ENCODE results near the gene METTL24.

DNA sequence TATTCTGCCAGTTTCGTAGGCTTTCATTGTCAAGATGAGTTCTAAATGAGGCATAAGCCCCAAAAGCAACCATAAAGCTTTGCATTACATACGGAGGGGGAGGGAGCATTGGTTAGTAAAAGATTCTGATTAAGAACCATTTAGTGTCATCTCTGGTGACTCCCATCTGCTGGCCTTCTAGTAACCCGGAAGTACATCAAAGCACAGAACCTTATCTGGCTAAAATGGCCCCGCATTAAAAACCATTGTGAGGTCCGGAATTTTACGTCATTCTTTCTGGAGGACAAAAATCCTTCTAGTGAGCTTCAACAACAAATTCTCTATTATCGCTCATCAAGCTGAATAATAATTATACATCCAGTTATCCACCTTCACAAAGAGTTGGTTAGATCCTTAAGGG, 37.8 kb downstream of the METTL24 start:
- no peak for TF ChIP-seq POLR2A (IDR thresholded peaks at IDR 0.05)
- TF ChIP-seq, protein P1, sequence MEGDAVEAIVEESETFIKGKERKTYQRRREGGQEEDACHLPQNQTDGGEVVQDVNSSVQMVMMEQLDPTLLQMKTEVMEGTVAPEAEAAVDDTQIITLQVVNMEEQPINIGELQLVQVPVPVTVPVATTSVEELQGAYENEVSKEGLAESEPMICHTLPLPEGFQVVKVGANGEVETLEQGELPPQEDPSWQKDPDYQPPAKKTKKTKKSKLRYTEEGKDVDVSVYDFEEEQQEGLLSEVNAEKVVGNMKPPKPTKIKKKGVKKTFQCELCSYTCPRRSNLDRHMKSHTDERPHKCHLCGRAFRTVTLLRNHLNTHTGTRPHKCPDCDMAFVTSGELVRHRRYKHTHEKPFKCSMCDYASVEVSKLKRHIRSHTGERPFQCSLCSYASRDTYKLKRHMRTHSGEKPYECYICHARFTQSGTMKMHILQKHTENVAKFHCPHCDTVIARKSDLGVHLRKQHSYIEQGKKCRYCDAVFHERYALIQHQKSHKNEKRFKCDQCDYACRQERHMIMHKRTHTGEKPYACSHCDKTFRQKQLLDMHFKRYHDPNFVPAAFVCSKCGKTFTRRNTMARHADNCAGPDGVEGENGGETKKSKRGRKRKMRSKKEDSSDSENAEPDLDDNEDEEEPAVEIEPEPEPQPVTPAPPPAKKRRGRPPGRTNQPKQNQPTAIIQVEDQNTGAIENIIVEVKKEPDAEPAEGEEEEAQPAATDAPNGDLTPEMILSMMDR (IDR thresholded peaks at IDR 0.05) = no peak
- no peak for TF ChIP-seq POLR2AphosphoS5 (IDR thresholded peaks at IDR 0.05)

All from prostate gland (tissue), 2 donors.